PFSK-1 (cell line): ENCODE measurements around the gene STK38L.

Experiments used
- FOXP2 ChIP-seq: optimal IDR thresholded peaks from 2 replicates; pipeline ENCODE3; 2011; ENCODE audit warnings: borderline replicate concordance, control low read depth, inconsistent platforms; ENCODE audit not compliant: insufficient read depth; ENCODE audit errors: extremely low read length, extremely low read depth
- POLR2AphosphoS5 ChIP-seq: IDR thresholded peaks from 2 replicates; pipeline ENCODE4 v1.6.1; 2012; ENCODE audit warnings: low read depth, mild to moderate bottlenecking, control low read depth, low read length, moderate library complexity
- SIN3A ChIP-seq: IDR thresholded peaks from 2 replicates; pipeline ENCODE4 v1.6.1; 2012; ENCODE audit warnings: mild to moderate bottlenecking, low read length, moderate library complexity, borderline replicate concordance; ENCODE audit not compliant: insufficient read depth
- TAF1 ChIP-seq: IDR thresholded peaks from 2 replicates; pipeline ENCODE4 v1.6.1; 2012; ENCODE audit warnings: low read length, control low read depth, borderline replicate concordance; ENCODE audit not compliant: insufficient read depth
- TF ChIP-seq, protein P1 (sequence below), 2 experiments: IDR thresholded peaks; 2 replicates each; pipeline versions ENCODE4 v1.6.1 to v1.8.0; 2011 to 2012; ENCODE audit warnings: low read depth in 2 of 2, low read length in 2 of 2, control low read depth in 1 of 2, inconsistent platforms in 1 of 2, mild to moderate bottlenecking in 1 of 2, moderate library complexity in 1 of 2; ENCODE audit not compliant: insufficient read depth in 1 of 2

The STK38L gene

DNA sequence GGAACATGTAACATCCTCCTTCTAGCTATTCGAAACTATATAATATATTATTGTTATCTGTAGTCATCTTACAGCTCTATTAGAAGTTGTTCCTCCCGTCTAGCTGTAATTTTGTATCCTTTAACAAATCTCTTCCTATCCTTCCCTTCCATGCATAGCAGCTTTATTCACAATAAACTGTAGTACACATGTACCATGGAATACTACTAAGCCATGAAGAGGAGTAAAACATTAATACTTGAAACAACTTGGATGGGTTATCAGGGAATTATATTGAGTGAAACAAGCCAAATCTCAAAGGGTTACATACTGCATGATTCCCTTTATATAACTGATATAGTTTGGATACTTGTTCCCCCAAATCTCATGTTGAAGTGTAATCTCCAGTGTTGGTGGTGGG lies 33.9 kb upstream of the STK38L start:
- TF ChIP-seq TAF1 (no peak), POLR2AphosphoS5 (no peak), SIN3A (no peak), FOXP2 (no peak)
- TF ChIP-seq, protein P1, sequence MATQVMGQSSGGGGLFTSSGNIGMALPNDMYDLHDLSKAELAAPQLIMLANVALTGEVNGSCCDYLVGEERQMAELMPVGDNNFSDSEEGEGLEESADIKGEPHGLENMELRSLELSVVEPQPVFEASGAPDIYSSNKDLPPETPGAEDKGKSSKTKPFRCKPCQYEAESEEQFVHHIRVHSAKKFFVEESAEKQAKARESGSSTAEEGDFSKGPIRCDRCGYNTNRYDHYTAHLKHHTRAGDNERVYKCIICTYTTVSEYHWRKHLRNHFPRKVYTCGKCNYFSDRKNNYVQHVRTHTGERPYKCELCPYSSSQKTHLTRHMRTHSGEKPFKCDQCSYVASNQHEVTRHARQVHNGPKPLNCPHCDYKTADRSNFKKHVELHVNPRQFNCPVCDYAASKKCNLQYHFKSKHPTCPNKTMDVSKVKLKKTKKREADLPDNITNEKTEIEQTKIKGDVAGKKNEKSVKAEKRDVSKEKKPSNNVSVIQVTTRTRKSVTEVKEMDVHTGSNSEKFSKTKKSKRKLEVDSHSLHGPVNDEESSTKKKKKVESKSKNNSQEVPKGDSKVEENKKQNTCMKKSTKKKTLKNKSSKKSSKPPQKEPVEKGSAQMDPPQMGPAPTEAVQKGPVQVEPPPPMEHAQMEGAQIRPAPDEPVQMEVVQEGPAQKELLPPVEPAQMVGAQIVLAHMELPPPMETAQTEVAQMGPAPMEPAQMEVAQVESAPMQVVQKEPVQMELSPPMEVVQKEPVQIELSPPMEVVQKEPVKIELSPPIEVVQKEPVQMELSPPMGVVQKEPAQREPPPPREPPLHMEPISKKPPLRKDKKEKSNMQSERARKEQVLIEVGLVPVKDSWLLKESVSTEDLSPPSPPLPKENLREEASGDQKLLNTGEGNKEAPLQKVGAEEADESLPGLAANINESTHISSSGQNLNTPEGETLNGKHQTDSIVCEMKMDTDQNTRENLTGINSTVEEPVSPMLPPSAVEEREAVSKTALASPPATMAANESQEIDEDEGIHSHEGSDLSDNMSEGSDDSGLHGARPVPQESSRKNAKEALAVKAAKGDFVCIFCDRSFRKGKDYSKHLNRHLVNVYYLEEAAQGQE (IDR thresholded peaks at IDR 0.05; ENCODE audit: insufficient read depth in 1 of 2, low read depth in 2 of 2, low read length in 2 of 2), result no peak

DNA sequence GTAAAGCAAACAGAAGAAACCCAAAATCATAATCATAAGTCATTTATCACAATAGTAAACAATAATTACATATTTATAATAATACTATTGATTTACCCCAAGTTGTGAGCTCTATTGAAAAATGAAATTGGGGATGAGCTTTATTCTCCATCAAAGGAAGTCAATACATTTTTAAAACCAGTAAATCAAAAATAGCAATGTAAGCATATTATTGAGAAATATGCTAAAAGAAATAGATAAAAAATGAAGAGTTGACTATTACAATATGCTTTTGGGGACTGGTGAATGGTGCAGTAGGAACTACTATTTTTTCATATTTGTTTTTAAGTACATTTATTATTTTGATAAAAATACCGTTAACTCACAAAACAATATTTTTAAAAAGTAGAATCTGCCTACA lies 31.2 kb upstream of the STK38L start:
- TF ChIP-seq TAF1, result no peak
- TF ChIP-seq SIN3A, result no peak
- TF ChIP-seq POLR2AphosphoS5, result no peak
- TF ChIP-seq, protein P1 (IDR thresholded peaks at IDR 0.05; ENCODE audit: insufficient read depth in 1 of 2, low read depth in 2 of 2, low read length in 2 of 2), result no peak
- no peak for TF ChIP-seq FOXP2

DNA sequence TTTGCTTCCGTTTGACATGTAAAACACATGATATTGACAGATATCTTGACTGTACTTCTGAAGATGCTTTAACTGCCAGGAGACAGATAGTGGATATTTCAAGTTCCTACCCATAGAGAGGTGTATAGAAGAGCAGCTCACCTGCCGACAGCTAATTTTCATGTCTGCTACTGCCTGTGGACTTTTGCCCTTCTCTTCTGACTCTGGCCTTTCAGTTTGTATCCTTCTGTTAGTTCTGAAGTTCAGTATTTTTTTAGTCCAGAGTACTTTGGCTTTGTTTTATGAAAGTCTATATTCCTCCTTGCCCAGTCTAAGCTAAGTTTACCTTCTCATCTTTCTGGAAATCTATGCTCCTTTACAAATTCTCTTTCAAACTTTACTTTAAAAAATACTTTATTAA lies 30.8 kb upstream of the STK38L start:
- TF ChIP-seq, protein P1 (IDR thresholded peaks at IDR 0.05; ENCODE audit: insufficient read depth in 1 of 2, low read depth in 2 of 2, low read length in 2 of 2), result no peak
- no peak for TF ChIP-seq FOXP2
- no peak for TF ChIP-seq TAF1
- no peak for TF ChIP-seq POLR2AphosphoS5
- TF ChIP-seq SIN3A, result no peak

DNA sequence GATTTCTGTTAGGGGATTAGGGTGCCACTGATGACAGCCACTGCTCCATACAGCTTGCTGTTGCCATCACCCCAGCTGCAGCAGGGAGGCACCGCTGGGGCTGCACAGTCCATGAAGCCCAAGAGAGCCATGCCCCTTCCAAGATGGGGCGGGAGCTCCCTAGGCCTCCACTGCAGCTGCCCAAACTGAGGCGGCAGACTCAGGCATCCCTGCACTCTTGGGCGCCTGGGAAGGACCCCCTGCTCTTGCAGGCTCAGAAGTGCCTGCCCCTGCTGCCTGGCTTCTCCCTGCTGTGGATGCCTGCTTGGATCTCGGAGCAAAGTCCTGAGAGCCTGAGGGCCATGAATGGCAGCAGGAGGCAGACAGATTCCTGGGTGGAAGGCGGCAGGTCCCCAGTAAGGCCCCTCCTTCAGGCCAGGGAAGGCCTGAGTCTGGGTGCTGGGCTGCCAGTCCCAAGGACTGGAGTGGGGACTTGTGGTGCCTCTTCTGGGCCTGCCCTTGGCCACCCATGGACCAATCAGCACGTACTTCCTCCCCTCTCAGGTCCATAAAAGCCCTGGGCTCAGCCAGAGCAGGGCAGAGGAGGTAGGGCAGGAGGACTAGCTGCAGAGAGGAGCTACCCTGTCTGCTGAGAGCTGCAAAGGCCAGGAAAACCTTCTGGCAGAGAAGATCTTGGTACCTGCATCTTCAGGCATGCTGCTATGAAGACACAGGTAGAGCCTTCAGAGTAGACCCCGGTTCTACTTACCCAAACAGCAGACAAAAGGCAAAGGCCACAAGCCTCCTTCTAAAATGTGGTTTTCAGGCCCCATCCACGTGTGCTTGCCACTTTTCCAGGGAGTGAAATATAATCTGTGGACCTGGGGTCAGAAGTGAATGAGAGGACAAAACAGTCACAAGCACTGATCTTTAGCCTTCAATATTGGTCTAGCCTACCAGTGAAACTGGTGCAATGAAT lies 30.0 kb upstream of the STK38L start:
- no peak for TF ChIP-seq FOXP2
- TF ChIP-seq POLR2AphosphoS5, result no peak
- TF ChIP-seq, protein P1 (IDR thresholded peaks at IDR 0.05; ENCODE audit: insufficient read depth in 1 of 2, low read depth in 2 of 2, low read length in 2 of 2), result no peak
- no peak for TF ChIP-seq TAF1
- no peak for TF ChIP-seq SIN3A
